Transverse colon (tissue), 4 donors: ENCODE measurements around the gene ATG7. TPM values are rescaled to one million over a fixed set of nuclear protein-coding genes. Genes with fewer than 3 reads are reported as not detected.
"Not testable (repeated sequence)": the region's sequence is repeated elsewhere in the genome, so short reads cannot be mapped to it uniquely, and the experiment has no call there.

Source experiments
- DNase-seq: peaks from one replicate; pipeline ENCODE4 v3.0.0-alpha.2; 2019
- H3K27ac ChIP-seq, 4 donors: fragments of 200-600 bp; sonication (generic); 2 replicates each; pipeline ENCODE4 v1.5.1; 2016 to 2018; ENCODE audit warnings: inconsistent platforms in 4 of 4
- H3K27me3 ChIP-seq: fragments of 200-600 bp; sonication (generic); 2 replicates; pipeline ENCODE4 v1.5.1; 2017; ENCODE audit warnings: inconsistent platforms
- H3K36me3 ChIP-seq, 4 donors: fragments of 200-600 bp; sonication (generic); 2 replicates each; pipeline ENCODE4 v1.5.1; 2017 to 2019; ENCODE audit warnings: inconsistent platforms in 4 of 4
- H3K4me1 ChIP-seq, 4 donors: fragments of 200-600 bp; sonication (generic); 2 replicates each; pipeline ENCODE4 v1.5.1; 2017 to 2020; ENCODE audit warnings: inconsistent platforms in 4 of 4
- H3K4me3 ChIP-seq, 4 donors: fragments of 200-600 bp; sonication (generic); 1 replicate in 1 of 4; 2 replicates in 3 of 4; pipeline versions ENCODE4 v1.5.1 to v1.6.1; 2017 to 2019; ENCODE audit warnings: inconsistent platforms in 4 of 4
- H3K9me3 ChIP-seq, 2 donors: fragments of 200-600 bp; sonication (generic); 2 replicates each; pipeline ENCODE4 v1.5.1; 2017 to 2019; ENCODE audit warnings: inconsistent platforms in 2 of 2
- EP300 ChIP-seq: sonication (generic); formaldehyde crosslinking; IDR thresholded peaks from one replicate; pipeline ENCODE4 v1.6.1; 2017; ENCODE audit warnings: antibody characterized with exemption, low read depth
- POLR2A ChIP-seq: fragments of 450-650 bp; IDR thresholded peaks from one replicate; pipeline ENCODE4 v1.6.1; 2016; ENCODE audit warnings: antibody characterized with exemption, mild to moderate bottlenecking, moderate library complexity
- POLR2AphosphoS5 ChIP-seq, 3 donors: sonication (generic); formaldehyde crosslinking; IDR thresholded peaks; one replicate each; pipeline ENCODE4 v1.6.1; 2016; ENCODE audit warnings: antibody characterized with exemption in 3 of 3
- WGBS, 2 donors: methylation state at CpG; one replicate each; pipeline ENCODE4 v1.1.5; 2018; ENCODE audit warnings: low coverage in 1 of 2; 5-methylcytosine and 5-hydroxymethylcytosine counted together
- in situ Hi-C, 4 donors: fragments of 200-750 bp; cut with MboI; loops; one replicate each; pipeline versions ENCODE4 v1.15.0 to v1.15.1; 2017; ENCODE audit warnings: low sequenced_read_pairs in 3 of 4, low pct_ligation_motif_present in 1 of 4, low pct_unique_long_range_greater_than_20kb in 1 of 4
- intact Hi-C: fragments of 100-400 bp; cut with DNase I; formaldehyde crosslinking; loops from one replicate; pipeline ENCODE4 v1.15.1; 2023; ENCODE audit warnings: low total_unique reads
- total RNA-seq, 4 donors: library from RNA; depleted of rRNA; stranded (reverse); fragments of >200 nt; gene quantifications; one replicate each; pipeline ENCODE4 v1.1.0, GENCODE V29; 2016
- TF ChIP-seq, protein P1 (sequence below), 5 experiments: fragments of 200-600 bp in 3 of 5; fragments of 450-650 bp in 2 of 5; sonication (generic) in 3 of 5; IDR thresholded peaks; 1 replicate in 2 of 5; 2 replicates in 3 of 5; pipeline ENCODE4 v1.5.1; 2016 to 2017; ENCODE audit warnings: antibody characterized with exemption in 5 of 5, inconsistent platforms in 3 of 5, mild to moderate bottlenecking in 2 of 5, moderate library complexity in 1 of 5

ATG7 gene
- total RNA-seq, 4 donors from 2014 or later = 44.5 to 122 (median 75.0) TPM

DNA sequence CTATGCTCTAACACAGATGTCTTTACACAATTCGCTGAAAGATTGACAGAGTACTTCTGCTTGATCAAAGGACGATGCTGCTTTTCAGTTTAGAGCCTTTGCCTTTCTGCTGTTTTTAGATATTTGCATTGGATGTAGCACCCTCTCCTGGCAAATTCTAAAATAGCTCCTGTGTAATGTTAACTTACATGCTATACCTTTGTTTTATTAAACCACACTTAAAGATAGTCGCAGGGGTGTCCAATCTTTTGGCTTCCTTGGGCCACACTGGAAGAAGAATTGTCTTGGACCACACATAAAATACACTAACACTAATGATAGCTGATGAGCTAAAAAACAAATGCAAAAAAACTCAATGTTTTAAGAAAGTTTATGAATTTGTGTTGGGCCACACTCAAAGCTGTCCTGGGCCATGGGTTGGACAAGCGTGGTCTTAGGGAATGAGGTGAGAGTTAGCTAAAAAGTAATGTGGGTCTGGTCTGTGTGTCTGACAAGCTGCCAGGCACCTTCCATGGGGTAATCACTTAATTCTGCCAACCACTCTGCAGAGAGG is 62.9 kb downstream of the ATG7 start:
- Histone ChIP-seq H3K4me1 (no peaks in the 10 kb centered on the region), H3K36me3 (peaks cover 0 to 16% (median 0%) of the 10 kb centered on the region in 4 donors), H3K27ac (no peak overlapping the region), H3K9me3 (no peaks in the 10 kb centered on the region), H3K4me3 (no peak overlapping the region), H3K27me3 (no peaks in the 10 kb centered on the region)
- no peak for DNase-seq
- intact Hi-C loops (loop anchor here (5.0 to 10.0 kb wide), 2 partner anchors 180 to 278 kb away; partner anchors contain the start of gene HRH1), in situ Hi-C loops (loop anchor here (10.0 to 25.0 kb wide), 6 partner anchors 98 to 398 kb away; no protein-coding TSS in a partner anchor)
- 45 to 46% methylated on average over 1 to 4 of the region's 4 CpGs for WGBS, 2 donors
- TF ChIP-seq, protein P1, sequence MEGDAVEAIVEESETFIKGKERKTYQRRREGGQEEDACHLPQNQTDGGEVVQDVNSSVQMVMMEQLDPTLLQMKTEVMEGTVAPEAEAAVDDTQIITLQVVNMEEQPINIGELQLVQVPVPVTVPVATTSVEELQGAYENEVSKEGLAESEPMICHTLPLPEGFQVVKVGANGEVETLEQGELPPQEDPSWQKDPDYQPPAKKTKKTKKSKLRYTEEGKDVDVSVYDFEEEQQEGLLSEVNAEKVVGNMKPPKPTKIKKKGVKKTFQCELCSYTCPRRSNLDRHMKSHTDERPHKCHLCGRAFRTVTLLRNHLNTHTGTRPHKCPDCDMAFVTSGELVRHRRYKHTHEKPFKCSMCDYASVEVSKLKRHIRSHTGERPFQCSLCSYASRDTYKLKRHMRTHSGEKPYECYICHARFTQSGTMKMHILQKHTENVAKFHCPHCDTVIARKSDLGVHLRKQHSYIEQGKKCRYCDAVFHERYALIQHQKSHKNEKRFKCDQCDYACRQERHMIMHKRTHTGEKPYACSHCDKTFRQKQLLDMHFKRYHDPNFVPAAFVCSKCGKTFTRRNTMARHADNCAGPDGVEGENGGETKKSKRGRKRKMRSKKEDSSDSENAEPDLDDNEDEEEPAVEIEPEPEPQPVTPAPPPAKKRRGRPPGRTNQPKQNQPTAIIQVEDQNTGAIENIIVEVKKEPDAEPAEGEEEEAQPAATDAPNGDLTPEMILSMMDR (IDR thresholded peaks at IDR 0.05) = peak; percentile 55 to 77 (median 67)
- TF ChIP-seq POLR2A = no peak
- no peak for TF ChIP-seq POLR2AphosphoS5 (IDR thresholded peaks at IDR 0.05)
- no peak for TF ChIP-seq EP300

- WGBS, 2 donors = 90 to 93% methylated on average over 3 of the region's 3 CpGs
- Histone ChIP-seq H3K4me1 (no peaks in the 10 kb centered on the region), H3K27ac (no peak overlapping the region), H3K4me3 (no peak overlapping the region), H3K9me3 (no peaks in the 10 kb centered on the region), H3K36me3 (peaks cover 0 to 24% (median 6%) of the 10 kb centered on the region in 4 donors), H3K27me3 (no peaks in the 10 kb centered on the region)
- TF ChIP-seq, protein P1 (IDR thresholded peaks at IDR 0.05) = no peak
- TF ChIP-seq POLR2A (no peak), POLR2AphosphoS5 (IDR thresholded peaks at IDR 0.05) (no peak), EP300 (no peak)
- in situ Hi-C loops (loop anchor here (10.0 to 25.0 kb wide), 6 partner anchors 102 to 402 kb away; no protein-coding TSS in a partner anchor), intact Hi-C loops (loop anchor here (5.0 to 10.0 kb wide), 2 partner anchors 185 to 282 kb away; partner anchors contain the start of gene HRH1)
- no peak for DNase-seq
Measured at GRCh38 chr3:11339541-11339940, 67.3 kb downstream of the ATG7 start.

- intact Hi-C loops (no loop called here), in situ Hi-C loops (loop anchor here in 3 of 4 donors (25.0 kb wide), 4 partner anchors 109 to 409 kb away; no protein-coding TSS in a partner anchor)
- Histone ChIP-seq H3K9me3 (no peaks in the 10 kb centered on the region), H3K27ac (no peak overlapping the region), H3K27me3 (no peaks in the 10 kb centered on the region), H3K36me3 (peaks cover 0 to 32% (median 14%) of the 10 kb centered on the region in 4 donors), H3K4me1 (no peaks in the 10 kb centered on the region), H3K4me3 (no peak overlapping the region)
- 36 to 38% methylated on average over 1 of the region's 1 CpG for WGBS, 2 donors
- TF ChIP-seq EP300 = no peak
- no peak for DNase-seq
Measured at GRCh38 chr3:11346416-11346815, 74.2 kb downstream of the ATG7 start.

- 93 to 96% methylated on average over 3 to 6 of the region's 6 CpGs for WGBS, 2 donors
- not testable (repeated sequence) for H3K4me3 ChIP-seq
Measured at GRCh38 chr3:11348877-11349276, 76.7 kb downstream of the ATG7 start.

DNA sequence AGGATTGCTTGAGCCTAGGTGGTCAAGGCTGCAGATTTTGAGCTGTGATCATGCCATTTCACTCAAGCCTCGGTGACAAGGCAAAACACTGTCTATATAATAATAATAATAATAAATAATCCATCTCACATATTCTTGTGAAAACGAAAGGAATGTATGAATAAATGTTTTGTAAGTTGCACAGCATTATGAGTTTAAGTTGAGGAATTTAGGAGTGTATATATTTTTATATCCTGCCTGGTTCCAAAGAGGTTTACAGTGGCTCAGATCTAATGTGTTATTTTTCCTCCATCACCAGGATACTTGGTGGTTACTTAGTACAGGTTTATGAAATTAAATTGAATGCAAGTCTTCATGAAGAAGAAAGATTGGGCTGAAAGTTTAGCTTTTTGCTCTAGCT is 77.2 kb downstream of the ATG7 start:
- Histone ChIP-seq H3K4me1 (no peaks in the 10 kb centered on the region), H3K4me3 (no peak overlapping the region), H3K27me3 (no peaks in the 10 kb centered on the region), H3K36me3 (peaks cover 0 to 17% (median 7%) of the 10 kb centered on the region in 4 donors), H3K9me3 (no peaks in the 10 kb centered on the region), H3K27ac (no peak overlapping the region)
- intact Hi-C loops (no loop called here), in situ Hi-C loops (loop anchor here in 3 of 4 donors (25.0 kb wide), 4 partner anchors 112 to 412 kb away; no protein-coding TSS in a partner anchor)
- 67 to 87% methylated on average over 1 to 2 of the region's 2 CpGs for WGBS, 2 donors
- no peak for DNase-seq
- TF ChIP-seq, protein P1 (IDR thresholded peaks at IDR 0.05) = no peak
- TF ChIP-seq POLR2A (no peak), POLR2AphosphoS5 (IDR thresholded peaks at IDR 0.05) (no peak), EP300 (no peak)

More at GRCh38 chr3:11348877-11349276, 76.7 kb downstream of the ATG7 start:
- intact Hi-C loops, H3K27ac ChIP-seq, H3K9me3 ChIP-seq, H3K27me3 ChIP-seq, H3K4me1 ChIP-seq, DNase-seq: not testable (repeated sequence)
- peaks cover 0 to 22% (median 9%) of the 10 kb centered on the region in 4 donors for H3K36me3 ChIP-seq
- in situ Hi-C loops = loop anchor here in 3 of 4 donors (25.0 kb wide), 4 partner anchors 112 to 412 kb away; no protein-coding TSS in a partner anchor
